ENCODE measurements around the gene SOWAHC. TPM values are rescaled to one million over a fixed set of nuclear protein-coding genes. Genes with fewer than 3 reads are reported as not detected.

Gene SOWAHC
- total and polyA plus RNA-seq, 2 donors (not counting 3 experiments of a cell fraction or from before 2014, with no cell fraction given): 1.0 to 4.1 TPM

- BruUV-seq (replicated peaks): no TSS peak
- Histone ChIP-seq H4K20me1 (replicated peaks; ENCODE audit: control insufficient read depth, extremely low read depth, insufficient read depth, low read length) (no peaks in the 10 kb centered on the region), H3K27ac (ENCODE audit: insufficient read depth, low read depth, low read length) (no peak overlapping the region), H3K4me2 (ENCODE audit: insufficient read depth, low read length) (no peak overlapping the region), H3K9me3 (replicated peaks; ENCODE audit: control insufficient read depth, insufficient read depth, low read length) (no peaks in the 10 kb centered on the region), H3K4me1 (ENCODE audit: control insufficient read depth, extremely low read depth, insufficient read depth, low read length) (no peaks in the 10 kb centered on the region), H3K36me3 (ENCODE audit: control insufficient read depth in 2 of 2, extremely low read depth in 1 of 2, insufficient read depth in 2 of 2, low read length in 2 of 2) (peaks cover 4 to 5% of the 10 kb centered on the region in 2 experiments), H2AFZ (ENCODE audit: low read depth, low read length) (no peak overlapping the region), H3K79me2 (ENCODE audit: control insufficient read depth, insufficient read depth, low read length) (peaks cover 69% of the 10 kb centered on the region), H3K9ac (replicated peaks; ENCODE audit: extremely low read depth, insufficient read depth, low read length) (no peak overlapping the region), H3K9me1 (replicated peaks; ENCODE audit: control insufficient read depth, extremely low read depth, insufficient read depth, low read length) (no peaks in the 10 kb centered on the region), H3K4me3 (replicated peaks in 1 of 3; ENCODE audit: insufficient read depth in 1 of 3, low read depth in 1 of 3, low read length in 3 of 3) (no peak overlapping the region), H3K27me3 (ENCODE audit: control insufficient read depth in 2 of 2, insufficient read depth in 2 of 2, low read length in 2 of 2) (no peaks in the 10 kb centered on the region)
- DNase-seq (ENCODE audit: low read depth, low spot score) (no peak), FAIRE-seq (no peak)
- CTCF ChIA-PET: no interaction called here
- POLR2A ChIA-PET: no interaction called here
- TF ChIP-seq EZH2 (IDR thresholded peaks at IDR 0.05; ENCODE audit: borderline replicate concordance, low read depth, low read length, severe bottlenecking) (no peak), POLR2A (IDR thresholded peaks at IDR 0.05; ENCODE audit: low read depth, low read length) (no peak), MAX (IDR thresholded peaks at IDR 0.05; ENCODE audit: insufficient read depth, insufficient read length) (no peak), FOS (IDR thresholded peaks at IDR 0.05; ENCODE audit: borderline replicate concordance, insufficient read depth, low read length) (no peak), CTCF (IDR thresholded peaks at IDR 0.05; ENCODE audit: extremely low read depth in 1 of 2, insufficient read depth in 1 of 2, low read depth in 1 of 2, low read length in 2 of 2) (no peak), JUN (IDR thresholded peaks at IDR 0.05; ENCODE audit: borderline replicate concordance, insufficient read depth, insufficient read length, low read depth) (no peak), MYC (IDR thresholded peaks at IDR 0.05; ENCODE audit: low read depth, low read length) (no peak), GATA2 (IDR thresholded peaks at IDR 0.05; ENCODE audit: insufficient read depth, insufficient read length, low read depth, low read length) (no peak)
- dilution Hi-C loops (cut with MboI; ENCODE audit: extremely low pct_ligation_motif_present, low sequenced_read_pairs) (no loop called here), intact Hi-C loops (cut with micrococcal nuclease) (no loop called here)
These were observed 21.3 kb upstream of the SOWAHC start for GRCh38 chr2:109592905-109593304.

All from endothelial cell of umbilical vein (primary cell).